Measurements from ENCODE around the gene NF2.

Gene NF2

GRCh38 chr22:29636751-29637150, 33.3 kb downstream of the NF2 start:
- Histone ChIP-seq H3K9ac (ENCODE audit: low read length) (no peak overlapping the region), H3K4me1 (ENCODE audit: control insufficient read depth, insufficient read depth, low read depth, low read length) (peaks cover 9% of the 10 kb centered on the region), H4K8ac (ENCODE audit: low read length) (no peak overlapping the region), H3K14ac (ENCODE audit: low read length in 2 of 2) (no peak overlapping the region), H2AFZ (ENCODE audit: low read depth, low read length) (no peak overlapping the region), H3K27ac (ENCODE audit: low read length, poor library complexity, severe bottlenecking) (peak overlapping the region; percentile 94), H3K79me1 (replicated peaks; ENCODE audit: low read length, poor library complexity, severe bottlenecking) (peaks cover 2% of the 10 kb centered on the region), H3K27me3 (ENCODE audit: control insufficient read depth in 1 of 2, insufficient read depth in 1 of 2, low read length in 2 of 2) (no peaks in the 10 kb centered on the region), H3K4me2 (ENCODE audit: low read length, poor library complexity, severe bottlenecking) (no peak overlapping the region), H3K4ac (ENCODE audit: low read depth in 1 of 2, low read length in 2 of 2) (no peak overlapping the region), H3K36me3 (ENCODE audit: control insufficient read depth in 1 of 2, insufficient read depth in 2 of 2, low read depth in 1 of 2, low read length in 2 of 2) (peaks cover 7 to 31% of the 10 kb centered on the region in 2 experiments), H3K9me3 (ENCODE audit: control insufficient read depth, low read length) (no peaks in the 10 kb centered on the region), H2BK5ac (ENCODE audit: low read depth, low read length, poor library complexity, severe bottlenecking) (peak overlapping the region; percentile 48), H2AK5ac (ENCODE audit: low read length, severe bottlenecking) (peak overlapping the region; percentile 74), H4K91ac (ENCODE audit: low read length) (no peak overlapping the region), H3K18ac (ENCODE audit: low read depth in 1 of 2, low read length in 2 of 2) (no peak overlapping the region), H2BK12ac (ENCODE audit: low read length in 2 of 2) (no peak overlapping the region), H3K4me3 (ENCODE audit: insufficient read depth in 1 of 2, low read depth in 1 of 2, low read length in 2 of 2) (no peak overlapping the region), H2BK120ac (ENCODE audit: low read depth, low read length) (no peak overlapping the region), H2BK15ac (ENCODE audit: low read depth, poor library complexity, severe bottlenecking) (no peak overlapping the region), H3K23ac (ENCODE audit: low read length in 2 of 2) (no peak overlapping the region)
- WGBS = 80% methylated on average over 7 of the region's 7 CpGs
- no peak for DNase-seq

- H3K79me1 ChIP-seq (replicated peaks; ENCODE audit: low read length, poor library complexity, severe bottlenecking) = peaks cover 2% of the 10 kb centered on the region
- 93% methylated on average over 1 of the region's 1 CpG for WGBS
- H2BK15ac ChIP-seq (ENCODE audit: low read depth, poor library complexity, severe bottlenecking) = no peak overlapping the region
- peaks cover 7 to 35% of the 10 kb centered on the region in 2 experiments for H3K36me3 ChIP-seq (ENCODE audit: control insufficient read depth in 1 of 2, insufficient read depth in 2 of 2, low read depth in 1 of 2, low read length in 2 of 2)
- no peak overlapping the region for H3K9ac ChIP-seq (ENCODE audit: low read length)
- H3K23ac ChIP-seq (ENCODE audit: low read length in 2 of 2) = no peak overlapping the region
- H2BK120ac ChIP-seq (ENCODE audit: low read depth, low read length) = no peak overlapping the region
- no peaks in the 10 kb centered on the region for H3K9me3 ChIP-seq (ENCODE audit: control insufficient read depth, low read length)
- H2BK5ac ChIP-seq (ENCODE audit: low read depth, low read length, poor library complexity, severe bottlenecking) = no peak overlapping the region
- peaks cover 11% of the 10 kb centered on the region for H3K4me1 ChIP-seq (ENCODE audit: control insufficient read depth, insufficient read depth, low read depth, low read length)
- no peak overlapping the region for H4K8ac ChIP-seq (ENCODE audit: low read length)
- H4K91ac ChIP-seq (ENCODE audit: low read length) = no peak overlapping the region
- no peak overlapping the region for H2AFZ ChIP-seq (ENCODE audit: low read depth, low read length)
- H2AK5ac ChIP-seq (ENCODE audit: low read length, severe bottlenecking) = peak overlapping the region; percentile 17
- no peaks in the 10 kb centered on the region for H3K27me3 ChIP-seq (ENCODE audit: control insufficient read depth in 1 of 2, insufficient read depth in 1 of 2, low read length in 2 of 2)
- no peak overlapping the region for H3K18ac ChIP-seq (ENCODE audit: low read depth in 1 of 2, low read length in 2 of 2)
- peak overlapping the region; percentile 94 for H3K27ac ChIP-seq (ENCODE audit: low read length, poor library complexity, severe bottlenecking)
- no peak overlapping the region for H3K14ac ChIP-seq (ENCODE audit: low read length in 2 of 2)
- no peak overlapping the region for H3K4ac ChIP-seq (ENCODE audit: low read depth in 1 of 2, low read length in 2 of 2)
- no peak overlapping the region for H2BK12ac ChIP-seq (ENCODE audit: low read length in 2 of 2)
- no peak for DNase-seq
- no peak overlapping the region for H3K4me2 ChIP-seq (ENCODE audit: low read length, poor library complexity, severe bottlenecking)
- H3K4me3 ChIP-seq (ENCODE audit: insufficient read depth in 1 of 2, low read depth in 1 of 2, low read length in 2 of 2) = no peak overlapping the region
These were observed 33.7 kb downstream of the NF2 start for GRCh38 chr22:29637181-29637580.

DNA sequence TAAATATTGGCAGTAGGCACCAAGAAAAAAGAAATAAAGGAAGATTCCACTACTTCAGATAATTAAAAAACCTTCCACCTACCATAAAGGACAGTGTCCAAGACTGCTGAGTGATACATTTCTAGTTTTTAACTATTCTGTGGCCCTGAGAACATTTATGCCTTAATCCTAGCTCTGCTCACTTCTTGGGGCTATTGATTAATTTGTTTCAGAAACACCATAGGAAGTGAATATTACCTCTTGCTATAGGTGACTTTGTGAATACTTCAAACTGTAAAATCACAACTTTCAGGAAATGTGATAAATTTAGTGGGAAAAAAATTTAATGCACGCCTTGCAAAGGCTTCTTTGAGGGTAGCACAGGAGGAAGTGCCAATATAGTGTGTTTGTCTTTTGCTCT, 35.2 kb downstream of the NF2 start:
- H3K4me2 ChIP-seq (ENCODE audit: low read length, poor library complexity, severe bottlenecking) = no peak overlapping the region
- no peak overlapping the region for H4K8ac ChIP-seq (ENCODE audit: low read length)
- no peak overlapping the region for H3K4ac ChIP-seq (ENCODE audit: low read depth in 1 of 2, low read length in 2 of 2)
- H2AK5ac ChIP-seq (ENCODE audit: low read length, severe bottlenecking) = no peak overlapping the region
- no peak overlapping the region for H2BK5ac ChIP-seq (ENCODE audit: low read depth, low read length, poor library complexity, severe bottlenecking)
- H3K9me3 ChIP-seq (ENCODE audit: control insufficient read depth, low read length) = no peaks in the 10 kb centered on the region
- H3K23ac ChIP-seq (ENCODE audit: low read length in 2 of 2) = no peak overlapping the region
- peaks cover 3 to 44% of the 10 kb centered on the region in 2 experiments for H3K36me3 ChIP-seq (ENCODE audit: control insufficient read depth in 1 of 2, insufficient read depth in 2 of 2, low read depth in 1 of 2, low read length in 2 of 2)
- 100% methylated on average over 1 of the region's 1 CpG for WGBS
- H3K9ac ChIP-seq (ENCODE audit: low read length) = peak overlapping the region; percentile 5
- H4K91ac ChIP-seq (ENCODE audit: low read length) = no peak overlapping the region
- H3K18ac ChIP-seq (ENCODE audit: low read depth in 1 of 2, low read length in 2 of 2) = no peak overlapping the region
- H3K79me1 ChIP-seq (replicated peaks; ENCODE audit: low read length, poor library complexity, severe bottlenecking) = peaks cover 2% of the 10 kb centered on the region
- H3K14ac ChIP-seq (ENCODE audit: low read length in 2 of 2) = no peak overlapping the region
- H3K4me3 ChIP-seq (ENCODE audit: insufficient read depth in 1 of 2, low read depth in 1 of 2, low read length in 2 of 2) = no peak overlapping the region
- no peak for DNase-seq
- H2BK12ac ChIP-seq (ENCODE audit: low read length in 2 of 2) = no peak overlapping the region
- H2AFZ ChIP-seq (ENCODE audit: low read depth, low read length) = no peak overlapping the region
- peaks cover 10% of the 10 kb centered on the region for H3K4me1 ChIP-seq (ENCODE audit: control insufficient read depth, insufficient read depth, low read depth, low read length)
- no peaks in the 10 kb centered on the region for H3K27me3 ChIP-seq (ENCODE audit: control insufficient read depth in 1 of 2, insufficient read depth in 1 of 2, low read length in 2 of 2)
- no peak overlapping the region for H2BK120ac ChIP-seq (ENCODE audit: low read depth, low read length)
- H2BK15ac ChIP-seq (ENCODE audit: low read depth, poor library complexity, severe bottlenecking) = no peak overlapping the region
- peak overlapping the region; percentile 94 for H3K27ac ChIP-seq (ENCODE audit: low read length, poor library complexity, severe bottlenecking)

GRCh38 chr22:29639096-29639495, 35.7 kb downstream of the NF2 start:
- H2BK5ac ChIP-seq (ENCODE audit: low read depth, low read length, poor library complexity, severe bottlenecking) = no peak overlapping the region
- H2BK12ac ChIP-seq (ENCODE audit: low read length in 2 of 2) = no peak overlapping the region
- H3K14ac ChIP-seq (ENCODE audit: low read length in 2 of 2) = no peak overlapping the region
- no peak overlapping the region for H4K91ac ChIP-seq (ENCODE audit: low read length)
- no peak overlapping the region for H3K4me2 ChIP-seq (ENCODE audit: low read length, poor library complexity, severe bottlenecking)
- H3K4me3 ChIP-seq (ENCODE audit: insufficient read depth in 1 of 2, low read depth in 1 of 2, low read length in 2 of 2) = no peak overlapping the region
- DNase-seq = no peak
- H3K4me1 ChIP-seq (ENCODE audit: control insufficient read depth, insufficient read depth, low read depth, low read length) = peaks cover 10% of the 10 kb centered on the region
- H3K9me3 ChIP-seq (ENCODE audit: control insufficient read depth, low read length) = no peaks in the 10 kb centered on the region
- no peak overlapping the region for H3K4ac ChIP-seq (ENCODE audit: low read depth in 1 of 2, low read length in 2 of 2)
- H3K18ac ChIP-seq (ENCODE audit: low read depth in 1 of 2, low read length in 2 of 2) = no peak overlapping the region
- no peak overlapping the region for H2BK15ac ChIP-seq (ENCODE audit: low read depth, poor library complexity, severe bottlenecking)
- peak overlapping the region; percentile 5 for H3K9ac ChIP-seq (ENCODE audit: low read length)
- H3K79me1 ChIP-seq (replicated peaks; ENCODE audit: low read length, poor library complexity, severe bottlenecking) = peaks cover 2% of the 10 kb centered on the region
- H3K27me3 ChIP-seq (ENCODE audit: control insufficient read depth in 1 of 2, insufficient read depth in 1 of 2, low read length in 2 of 2) = no peaks in the 10 kb centered on the region
- peaks cover 3 to 44% of the 10 kb centered on the region in 2 experiments for H3K36me3 ChIP-seq (ENCODE audit: control insufficient read depth in 1 of 2, insufficient read depth in 2 of 2, low read depth in 1 of 2, low read length in 2 of 2)
- H2AFZ ChIP-seq (ENCODE audit: low read depth, low read length) = no peak overlapping the region
- peak overlapping the region; percentile 34 for H3K27ac ChIP-seq (ENCODE audit: low read length, poor library complexity, severe bottlenecking)
- no peak overlapping the region for H2BK120ac ChIP-seq (ENCODE audit: low read depth, low read length)
- H4K8ac ChIP-seq (ENCODE audit: low read length) = no peak overlapping the region
- no peak overlapping the region for H3K23ac ChIP-seq (ENCODE audit: low read length in 2 of 2)
- no peak overlapping the region for H2AK5ac ChIP-seq (ENCODE audit: low read length, severe bottlenecking)

Measured in mesenchymal stem cell (in vitro differentiated cells and primary cell).